ENCODE data around the gene GUCA1C.

The GUCA1C gene

GRCh38 chr3:108894981-108895380 lies 58.7 kb downstream of the GUCA1C start:
- no peak overlapping the region for H3K27ac ChIP-seq (ENCODE audit: poor library complexity, severe bottlenecking)
- H3K4me1 ChIP-seq (ENCODE audit: insufficient read depth, poor library complexity, severe bottlenecking) = no peaks in the 10 kb centered on the region
- no peak for ATAC-seq (ENCODE audit: low read depth)
- no peak overlapping the region for H3K4me3 ChIP-seq (ENCODE audit: severe bottlenecking)
- no peaks in the 10 kb centered on the region for H3K9me3 ChIP-seq (ENCODE audit: severe bottlenecking)
- H3K27me3 ChIP-seq (ENCODE audit: insufficient read depth, poor library complexity, severe bottlenecking) = peaks cover 3% of the 10 kb centered on the region
- DNase-seq (ENCODE audit: low spot score) = no peak
- no peaks in the 10 kb centered on the region for H3K36me3 ChIP-seq (ENCODE audit: low read depth)
- TF ChIP-seq CTCF (IDR thresholded peaks at IDR 0.05; ENCODE audit: poor library complexity, severe bottlenecking) = no peak

GRCh38 chr3:108891833-108892232 lies 61.8 kb downstream of the GUCA1C start:
- no peak for TF ChIP-seq CTCF (IDR thresholded peaks at IDR 0.05; ENCODE audit: poor library complexity, severe bottlenecking)
- Histone ChIP-seq H3K27ac (ENCODE audit: poor library complexity, severe bottlenecking) (no peak overlapping the region), H3K36me3 (ENCODE audit: low read depth) (no peaks in the 10 kb centered on the region), H3K9me3 (ENCODE audit: severe bottlenecking) (no peaks in the 10 kb centered on the region), H3K4me3 (ENCODE audit: severe bottlenecking) (no peak overlapping the region), H3K27me3 (ENCODE audit: insufficient read depth, poor library complexity, severe bottlenecking) (peaks cover 3% of the 10 kb centered on the region), H3K4me1 (ENCODE audit: insufficient read depth, poor library complexity, severe bottlenecking) (no peaks in the 10 kb centered on the region)
- DNase-seq (ENCODE audit: low spot score) (no peak), ATAC-seq (ENCODE audit: low read depth) (no peak)

- ATAC-seq (ENCODE audit: low read depth) (no peak), DNase-seq (ENCODE audit: low spot score) (no peak)
- no peak for TF ChIP-seq CTCF (IDR thresholded peaks at IDR 0.05; ENCODE audit: poor library complexity, severe bottlenecking)
- Histone ChIP-seq H3K4me1 (ENCODE audit: insufficient read depth, poor library complexity, severe bottlenecking) (no peaks in the 10 kb centered on the region), H3K36me3 (ENCODE audit: low read depth) (no peaks in the 10 kb centered on the region), H3K27me3 (ENCODE audit: insufficient read depth, poor library complexity, severe bottlenecking) (no peaks in the 10 kb centered on the region), H3K27ac (ENCODE audit: poor library complexity, severe bottlenecking) (no peak overlapping the region), H3K9me3 (ENCODE audit: severe bottlenecking) (no peaks in the 10 kb centered on the region), H3K4me3 (ENCODE audit: severe bottlenecking) (no peak overlapping the region)
Observed at GRCh38 chr3:108887777-108888176, 65.9 kb downstream of the GUCA1C start.

GRCh38 chr3:108887121-108887520 lies 66.6 kb downstream of the GUCA1C start:
- TF ChIP-seq CTCF (IDR thresholded peaks at IDR 0.05; ENCODE audit: poor library complexity, severe bottlenecking) = no peak
- Histone ChIP-seq H3K4me3 (ENCODE audit: severe bottlenecking) (no peak overlapping the region), H3K27ac (ENCODE audit: poor library complexity, severe bottlenecking) (no peak overlapping the region), H3K36me3 (ENCODE audit: low read depth) (no peaks in the 10 kb centered on the region), H3K27me3 (ENCODE audit: insufficient read depth, poor library complexity, severe bottlenecking) (no peaks in the 10 kb centered on the region), H3K4me1 (ENCODE audit: insufficient read depth, poor library complexity, severe bottlenecking) (no peaks in the 10 kb centered on the region), H3K9me3 (ENCODE audit: severe bottlenecking) (no peaks in the 10 kb centered on the region)
- DNase-seq (ENCODE audit: low spot score) (no peak), ATAC-seq (ENCODE audit: low read depth) (no peak)

GRCh38 chr3:108883373-108883772 lies 70.3 kb downstream of the GUCA1C start:
- DNase-seq (ENCODE audit: low spot score) = no peak
- no peak overlapping the region for H3K4me3 ChIP-seq (ENCODE audit: severe bottlenecking)
- ATAC-seq (ENCODE audit: low read depth) = no peak

More at GRCh38 chr3:108883373-108883772, 70.3 kb downstream of the GUCA1C start:
- TF ChIP-seq CTCF (IDR thresholded peaks at IDR 0.05; ENCODE audit: poor library complexity, severe bottlenecking) = no peak
- Histone ChIP-seq H3K36me3 (ENCODE audit: low read depth) (no peaks in the 10 kb centered on the region), H3K4me1 (ENCODE audit: insufficient read depth, poor library complexity, severe bottlenecking) (no peaks in the 10 kb centered on the region), H3K9me3 (ENCODE audit: severe bottlenecking) (no peaks in the 10 kb centered on the region), H3K27ac (ENCODE audit: poor library complexity, severe bottlenecking) (no peak overlapping the region), H3K27me3 (ENCODE audit: insufficient read depth, poor library complexity, severe bottlenecking) (no peaks in the 10 kb centered on the region)

All from RWPE2 (cell line).